ENCODE results near the gene ANAPC7.
A peak's percentile ranks its signal among the peaks of the same experiment; 100 is the strongest.
"Not testable (repeated sequence)": the region's sequence is repeated elsewhere in the genome, so short reads cannot be mapped to it uniquely, and the experiment has no call there.

ANAPC7 gene, protein sequence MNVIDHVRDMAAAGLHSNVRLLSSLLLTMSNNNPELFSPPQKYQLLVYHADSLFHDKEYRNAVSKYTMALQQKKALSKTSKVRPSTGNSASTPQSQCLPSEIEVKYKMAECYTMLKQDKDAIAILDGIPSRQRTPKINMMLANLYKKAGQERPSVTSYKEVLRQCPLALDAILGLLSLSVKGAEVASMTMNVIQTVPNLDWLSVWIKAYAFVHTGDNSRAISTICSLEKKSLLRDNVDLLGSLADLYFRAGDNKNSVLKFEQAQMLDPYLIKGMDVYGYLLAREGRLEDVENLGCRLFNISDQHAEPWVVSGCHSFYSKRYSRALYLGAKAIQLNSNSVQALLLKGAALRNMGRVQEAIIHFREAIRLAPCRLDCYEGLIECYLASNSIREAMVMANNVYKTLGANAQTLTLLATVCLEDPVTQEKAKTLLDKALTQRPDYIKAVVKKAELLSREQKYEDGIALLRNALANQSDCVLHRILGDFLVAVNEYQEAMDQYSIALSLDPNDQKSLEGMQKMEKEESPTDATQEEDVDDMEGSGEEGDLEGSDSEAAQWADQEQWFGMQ

GRCh38 chr12:110403146-110403975 is at the start of gene ANAPC7:
ANAPC7 (minus strand) TSS chr12:110403708; CDS start chr12:110403627, 81 bp downstream.
- peak; percentile 86 for DNase-seq (ENCODE audit: low spot score)

- DNase-seq (ENCODE audit: low spot score): no peak
These were observed 47.8 kb upstream of the ANAPC7 start for GRCh38 chr12:110451263-110451662.

- peak; percentile 94 for DNase-seq (ENCODE audit: low spot score)
These were observed 46.4 kb upstream of the ANAPC7 start, which contains the start of gene ARPC3 for GRCh38 chr12:110449799-110450497. ARPC3 (minus strand) TSS chr12:110450337; CDS start chr12:110450260, 77 bp downstream.

GRCh38 chr12:110444455-110444854 is 40.9 kb upstream of the ANAPC7 start:
- DNase-seq (ENCODE audit: low spot score): no peak

- DNase-seq (ENCODE audit: low spot score): no peak
These were observed 32.7 kb upstream of the ANAPC7 start for GRCh38 chr12:110436231-110436630.

GRCh38 chr12:110431957-110432587 is 28.6 kb upstream of the ANAPC7 start:
- no peak for DNase-seq (ENCODE audit: low spot score)

DNA sequence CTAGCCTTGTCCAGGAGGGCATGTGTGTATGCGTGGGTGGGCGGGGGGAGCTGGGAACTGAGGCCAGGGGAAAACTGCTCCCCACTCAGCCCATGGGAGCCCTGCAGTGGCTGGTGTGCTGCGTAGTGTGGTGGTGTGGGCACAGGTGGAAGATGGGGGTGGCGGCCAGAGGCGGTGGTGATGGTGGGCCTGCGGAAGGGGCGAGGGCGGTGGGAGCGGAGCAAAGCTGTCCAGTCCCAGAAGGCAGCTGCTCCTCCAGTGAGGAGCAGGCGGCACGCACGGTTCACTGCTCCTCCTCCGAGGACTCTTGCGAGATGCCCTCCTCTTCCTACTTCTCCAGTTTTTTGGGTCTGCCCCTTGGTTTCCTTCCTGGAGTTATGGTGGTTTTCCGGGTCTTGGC is 26.2 kb upstream of the ANAPC7 start:
- DNase-seq (ENCODE audit: low spot score): not testable (repeated sequence)

GRCh38 chr12:110426406-110426805 is 22.9 kb upstream of the ANAPC7 start:
- DNase-seq (ENCODE audit: low spot score): no peak

DNA sequence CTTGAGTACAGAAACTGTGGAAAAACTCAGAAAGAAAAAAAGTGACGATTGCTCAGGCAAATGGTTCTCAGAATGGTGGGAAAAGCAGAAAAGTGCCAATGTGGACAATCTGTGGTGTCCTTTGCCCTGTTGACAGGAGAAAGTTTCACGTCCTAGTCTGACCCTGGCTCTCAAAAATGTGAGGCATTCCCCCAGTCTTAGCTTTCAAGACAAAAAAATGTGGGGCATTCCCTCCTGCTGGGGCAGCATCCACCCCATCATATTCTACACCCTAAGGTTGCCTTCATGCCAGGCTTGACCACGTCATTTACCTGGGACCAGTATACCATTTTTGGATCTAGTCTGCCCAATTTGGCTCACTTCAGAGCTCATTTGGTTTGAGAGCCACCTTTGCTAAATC is 20.7 kb upstream of the ANAPC7 start:
- no peak for DNase-seq (ENCODE audit: low spot score)

GRCh38 chr12:110421701-110422100 is 18.2 kb upstream of the ANAPC7 start:
- no peak for DNase-seq (ENCODE audit: low spot score)

DNA sequence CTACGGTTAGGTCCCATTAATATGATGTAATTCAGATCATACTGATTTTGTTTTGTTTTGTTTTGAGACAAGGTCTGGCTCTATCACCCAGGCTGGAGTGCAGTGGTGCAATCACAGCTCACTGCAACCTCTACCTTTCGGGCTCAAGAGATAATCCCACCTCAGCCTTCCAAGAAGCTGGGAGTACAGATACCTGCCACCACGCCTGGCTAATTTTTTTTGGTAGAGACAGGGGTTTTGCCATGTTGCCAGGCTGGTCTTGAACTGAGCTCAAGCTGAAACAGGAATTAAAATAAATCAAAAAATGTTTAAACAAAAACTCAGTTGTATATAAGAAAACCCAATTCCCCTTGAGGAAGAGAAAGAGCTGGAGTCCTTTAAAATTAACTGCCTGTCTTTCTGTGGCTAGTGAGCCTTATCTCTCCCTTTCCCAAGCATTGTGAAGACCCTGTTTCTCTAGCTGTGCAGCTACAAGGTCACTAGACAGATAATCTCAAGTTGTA is 17.7 kb upstream of the ANAPC7 start:
- DNase-seq (ENCODE audit: low spot score): no peak

- not testable (repeated sequence) for DNase-seq (ENCODE audit: low spot score)
These were observed 17.1 kb upstream of the ANAPC7 start for GRCh38 chr12:110420644-110421043.

GRCh38 chr12:110417113-110417512 is 13.6 kb upstream of the ANAPC7 start:
- not testable (repeated sequence) for DNase-seq (ENCODE audit: low spot score)

DNA sequence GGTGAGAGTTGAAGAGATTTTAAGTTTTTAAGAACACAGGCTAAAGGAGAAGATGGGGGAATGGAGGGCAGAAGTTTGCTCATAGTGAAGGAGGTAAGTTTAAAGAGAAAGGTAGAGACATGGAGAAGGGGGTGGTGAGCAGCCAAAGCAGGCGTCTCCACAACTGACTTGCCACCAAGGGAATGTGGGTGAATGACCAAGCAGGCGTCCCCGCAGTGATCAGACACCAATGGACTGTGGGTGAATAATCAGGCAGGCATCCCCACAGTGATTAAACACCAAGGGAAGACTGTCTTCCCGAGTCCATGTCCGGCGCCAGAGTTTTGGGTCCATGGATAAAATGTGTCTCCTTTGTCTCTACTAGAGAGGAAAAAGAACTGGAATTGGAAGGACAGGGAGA is 6.6 kb upstream of the ANAPC7 start:
- not testable (repeated sequence) for DNase-seq (ENCODE audit: low spot score)

DNA sequence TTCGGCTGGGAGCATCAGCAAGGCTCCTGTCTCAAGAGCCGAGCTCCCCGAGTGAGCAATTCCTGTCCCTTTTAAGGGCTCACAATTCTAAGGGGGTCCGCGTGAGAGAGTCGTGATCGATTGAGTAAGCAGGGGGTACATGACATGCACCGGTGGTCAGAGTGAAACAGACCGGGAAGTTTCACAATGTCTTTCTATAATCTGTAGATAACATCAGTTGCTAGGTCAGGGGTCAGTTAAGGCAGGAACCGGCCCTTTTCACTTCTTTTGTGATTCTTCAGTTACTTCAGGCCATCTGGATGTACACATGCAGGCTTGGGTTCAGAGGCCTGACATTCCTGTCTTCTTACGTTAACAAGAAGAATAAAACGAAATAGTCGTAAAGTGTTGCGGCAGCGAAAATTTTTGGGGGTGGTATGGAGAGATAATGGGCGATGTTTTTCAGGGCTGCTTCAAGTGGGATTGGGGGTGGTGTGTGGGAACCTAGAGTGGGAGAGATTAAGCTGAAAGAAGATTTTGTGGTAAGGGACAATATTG is 1.7 kb upstream of the ANAPC7 start:
- DNase-seq (ENCODE audit: low spot score): not testable (repeated sequence)

DNA sequence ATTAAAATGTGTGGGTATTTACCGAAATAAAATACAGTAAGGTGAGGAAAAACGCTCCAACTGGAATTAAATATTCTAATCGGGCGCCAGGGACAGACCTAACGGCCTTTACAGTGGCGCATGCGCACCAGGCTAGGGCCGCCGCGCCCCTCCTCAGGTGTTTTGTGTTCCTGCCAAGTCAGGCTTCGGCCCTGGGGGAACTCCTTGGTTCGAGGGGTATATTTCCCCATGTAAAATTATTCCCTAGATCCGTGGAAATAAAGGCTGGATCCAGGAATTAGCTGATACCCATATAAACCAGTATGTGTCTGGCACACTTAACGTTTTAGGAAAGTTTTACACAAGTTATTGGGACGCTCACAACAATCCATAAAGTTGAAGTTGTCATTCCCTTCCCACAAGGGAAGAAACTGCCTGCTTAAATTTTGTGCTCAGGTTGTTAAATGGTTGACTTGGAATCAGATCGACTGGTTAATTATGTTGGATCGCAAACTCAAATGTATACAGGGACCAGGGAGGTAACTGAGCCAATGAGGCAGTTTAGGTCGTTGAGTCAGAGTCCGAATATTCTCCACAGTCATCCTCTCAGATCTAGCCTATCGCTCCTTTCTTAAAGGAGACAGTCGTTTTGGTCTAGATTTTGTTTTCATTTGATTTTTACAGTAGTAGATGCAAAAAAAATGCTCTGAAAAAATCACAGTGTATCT is 621 bp upstream of the ANAPC7 start:
- peak; percentile 78 for DNase-seq (ENCODE audit: low spot score)

DNA sequence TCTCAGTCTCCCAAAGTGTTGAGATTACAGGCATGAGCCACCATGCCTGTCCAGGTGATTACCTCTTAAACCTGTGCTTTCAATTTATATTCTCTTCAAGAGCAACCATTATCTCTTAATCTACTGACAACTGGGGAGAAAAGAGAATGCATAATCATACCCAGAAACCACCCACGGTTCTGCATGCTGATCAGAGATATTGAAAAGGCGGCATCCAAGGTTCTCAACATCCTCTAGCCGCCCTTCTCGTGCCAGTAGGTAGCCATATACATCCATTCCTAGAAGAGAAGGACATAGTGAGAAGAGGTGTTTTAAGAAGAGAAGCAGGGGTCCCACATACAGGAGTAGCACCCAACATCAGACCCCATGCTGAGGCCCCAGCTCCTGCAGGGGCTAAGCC is 20.8 kb downstream of the ANAPC7 start:
- no peak for DNase-seq (ENCODE audit: low spot score)

- no peak for DNase-seq (ENCODE audit: low spot score)
These were observed 23.9 kb downstream of the ANAPC7 start for GRCh38 chr12:110379631-110380030.

GRCh38 chr12:110379197-110379596 is 24.3 kb downstream of the ANAPC7 start:
- no peak for DNase-seq (ENCODE audit: low spot score)

GRCh38 chr12:110378131-110378790 is 25.2 kb downstream of the ANAPC7 start:
- DNase-seq (ENCODE audit: low spot score): not testable (repeated sequence)

Measured in CD4-positive, alpha-beta T cell treated with Interleukin-6 at 100 ng/mL for 8 hours (primary cell).